ENCODE data around the gene FRMD4A. TPM values are rescaled to one million over a fixed set of nuclear protein-coding genes. Genes with fewer than 3 reads are reported as not detected.
"Not testable (repeated sequence)": the region's sequence is repeated elsewhere in the genome, so short reads cannot be mapped to it uniquely, and the experiment has no call there.

FRMD4A gene
- total RNA-seq, 3 donors from 2014 or later: 0.46 to 1.4 (median 0.76) TPM

DNA sequence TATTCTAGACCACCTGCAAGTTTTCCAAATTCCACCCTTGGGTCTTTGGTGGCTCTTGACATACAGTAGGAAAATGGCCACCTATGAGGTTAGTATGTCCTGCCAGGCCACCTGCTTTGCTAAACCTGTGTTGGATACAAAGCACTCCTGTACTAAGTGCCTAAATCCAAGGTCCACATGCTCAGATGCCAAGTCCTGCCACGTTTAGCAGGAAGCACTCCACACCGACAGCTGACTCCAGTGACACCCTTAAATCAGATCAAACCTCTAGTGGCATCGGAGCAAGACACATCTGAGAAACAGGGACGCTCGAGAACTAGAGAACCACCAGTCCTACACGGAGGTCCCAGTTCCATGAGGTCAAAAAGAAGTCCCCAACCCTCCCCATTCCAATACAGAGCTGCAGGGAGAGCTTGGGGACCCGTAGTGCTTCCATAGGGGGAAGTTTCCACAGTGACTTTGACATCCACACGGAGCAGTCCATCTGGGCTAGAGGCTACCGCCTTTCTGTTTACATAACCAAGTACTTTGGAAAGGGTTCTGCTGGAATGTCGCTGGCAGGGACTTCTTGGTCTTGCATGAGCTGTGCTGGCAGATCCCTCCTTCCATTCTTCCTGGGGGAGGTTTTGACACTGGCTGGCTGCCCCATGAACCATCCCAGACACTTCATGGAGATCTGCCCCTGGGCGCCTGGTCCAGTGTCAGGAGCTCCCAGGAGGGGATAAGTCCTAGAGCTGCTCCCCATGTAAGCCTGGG is 453.4 kb downstream of the FRMD4A start:
- DNase-seq (no peak), ATAC-seq (no peak)
- Mint-ChIP-seq H3K36me3 (ENCODE audit: insufficient read depth) (no peaks in the 10 kb centered on the region), H3K27me3 (ENCODE audit: low read depth) (peaks cover 8% of the 10 kb centered on the region), H3K9me3 (no peaks in the 10 kb centered on the region), H3K4me1 (ENCODE audit: low read depth) (peaks cover 4% of the 10 kb centered on the region), H3K4me3 (no peak overlapping the region)

DNA sequence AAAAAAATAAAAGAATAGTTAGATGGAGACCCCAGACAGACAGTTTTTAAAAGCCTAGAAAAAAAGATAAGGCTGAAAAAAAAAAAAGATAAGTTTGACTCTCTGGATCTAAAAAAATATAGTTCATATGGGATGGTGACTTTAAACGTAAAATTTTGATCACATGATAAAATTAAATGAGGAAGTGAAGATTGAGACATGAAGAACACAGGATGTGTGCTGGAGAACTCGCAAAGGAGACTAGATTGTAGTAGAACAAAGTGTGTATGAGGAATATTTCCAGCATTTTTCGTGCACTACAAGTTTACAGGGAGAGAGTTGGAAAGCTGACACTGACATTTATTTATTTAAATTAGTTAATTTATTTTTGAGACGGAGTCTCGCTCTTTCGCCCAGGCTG is 457.5 kb downstream of the FRMD4A start:
- Mint-ChIP-seq H3K27me3 (ENCODE audit: low read depth) (peaks cover 11% of the 10 kb centered on the region), H3K4me3 (no peak overlapping the region), H3K36me3 (ENCODE audit: insufficient read depth) (no peaks in the 10 kb centered on the region), H3K9me3 (no peaks in the 10 kb centered on the region), H3K4me1 (ENCODE audit: low read depth) (peaks cover 6% of the 10 kb centered on the region)
- DNase-seq (no peak), ATAC-seq (no peak)

- H3K4me3 Mint-ChIP-seq: no peak overlapping the region
- ATAC-seq (no peak), DNase-seq (no peak)
- peaks cover 6% of the 10 kb centered on the region for H3K4me1 Mint-ChIP-seq (ENCODE audit: low read depth)
- no peaks in the 10 kb centered on the region for H3K9me3 Mint-ChIP-seq
- no peaks in the 10 kb centered on the region for H3K36me3 Mint-ChIP-seq (ENCODE audit: insufficient read depth)
- peaks cover 9% of the 10 kb centered on the region for H3K27me3 Mint-ChIP-seq (ENCODE audit: low read depth)
These were observed 458.3 kb downstream of the FRMD4A start for GRCh38 chr10:13872411-13872810.

DNA sequence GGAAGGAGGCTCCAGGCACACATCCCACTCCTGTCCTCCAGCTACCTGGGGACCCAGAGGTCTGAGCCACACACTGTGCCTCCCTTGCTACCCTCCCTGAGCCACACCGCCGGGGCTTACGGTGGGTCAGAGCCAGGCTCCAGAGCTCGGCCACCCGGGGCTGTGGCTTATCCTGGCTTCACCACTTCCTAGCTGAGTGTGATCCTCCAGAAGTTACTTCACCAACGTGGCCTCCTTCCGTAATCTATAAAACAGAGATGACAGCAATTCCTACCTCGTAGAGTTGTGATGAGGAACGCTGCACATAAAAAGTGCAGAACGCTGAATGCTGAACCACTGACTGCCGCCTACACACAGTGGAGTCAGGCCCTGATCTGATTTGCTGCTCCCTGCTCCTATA is 458.9 kb downstream of the FRMD4A start:
- no peaks in the 10 kb centered on the region for H3K9me3 Mint-ChIP-seq
- DNase-seq (no peak), ATAC-seq (no peak)
- peaks cover 5% of the 10 kb centered on the region for H3K27me3 Mint-ChIP-seq (ENCODE audit: low read depth)
- H3K4me3 Mint-ChIP-seq: no peak overlapping the region
- no peaks in the 10 kb centered on the region for H3K36me3 Mint-ChIP-seq (ENCODE audit: insufficient read depth)
- peaks cover 6% of the 10 kb centered on the region for H3K4me1 Mint-ChIP-seq (ENCODE audit: low read depth)

DNA sequence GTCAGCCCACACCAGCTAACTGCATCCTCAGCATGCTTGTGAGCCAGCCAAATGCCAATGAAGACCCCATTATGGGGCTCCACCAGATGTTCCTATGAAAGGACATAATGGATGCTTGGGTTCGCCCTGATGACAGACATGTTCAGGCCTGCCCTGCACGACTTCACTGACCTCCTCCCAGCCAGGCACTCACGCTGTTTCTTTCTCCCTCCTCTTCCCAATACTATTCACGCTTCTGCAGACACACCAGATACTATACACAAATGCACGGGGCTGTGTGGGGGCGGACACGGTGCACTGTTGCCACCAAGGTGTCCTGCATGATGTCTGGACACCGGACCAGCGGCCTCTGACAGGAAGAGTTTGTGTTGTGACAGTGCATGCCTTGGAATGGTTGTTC is 459.7 kb downstream of the FRMD4A start:
- ATAC-seq (no peak), DNase-seq (no peak)
- no peaks in the 10 kb centered on the region for H3K9me3 Mint-ChIP-seq
- H3K36me3 Mint-ChIP-seq (ENCODE audit: insufficient read depth): no peaks in the 10 kb centered on the region
- peaks cover 8% of the 10 kb centered on the region for H3K27me3 Mint-ChIP-seq (ENCODE audit: low read depth)
- H3K4me3 Mint-ChIP-seq: no peak overlapping the region
- peaks cover 6% of the 10 kb centered on the region for H3K4me1 Mint-ChIP-seq (ENCODE audit: low read depth)

GRCh38 chr10:13869295-13869664 is 461.4 kb downstream of the FRMD4A start:
- ATAC-seq (no peak), DNase-seq (no peak)
- Mint-ChIP-seq H3K4me3 (no peak overlapping the region), H3K4me1 (ENCODE audit: low read depth) (peaks cover 6% of the 10 kb centered on the region), H3K36me3 (ENCODE audit: insufficient read depth) (no peaks in the 10 kb centered on the region), H3K9me3 (no peaks in the 10 kb centered on the region), H3K27me3 (ENCODE audit: low read depth) (peaks cover 5% of the 10 kb centered on the region)

DNA sequence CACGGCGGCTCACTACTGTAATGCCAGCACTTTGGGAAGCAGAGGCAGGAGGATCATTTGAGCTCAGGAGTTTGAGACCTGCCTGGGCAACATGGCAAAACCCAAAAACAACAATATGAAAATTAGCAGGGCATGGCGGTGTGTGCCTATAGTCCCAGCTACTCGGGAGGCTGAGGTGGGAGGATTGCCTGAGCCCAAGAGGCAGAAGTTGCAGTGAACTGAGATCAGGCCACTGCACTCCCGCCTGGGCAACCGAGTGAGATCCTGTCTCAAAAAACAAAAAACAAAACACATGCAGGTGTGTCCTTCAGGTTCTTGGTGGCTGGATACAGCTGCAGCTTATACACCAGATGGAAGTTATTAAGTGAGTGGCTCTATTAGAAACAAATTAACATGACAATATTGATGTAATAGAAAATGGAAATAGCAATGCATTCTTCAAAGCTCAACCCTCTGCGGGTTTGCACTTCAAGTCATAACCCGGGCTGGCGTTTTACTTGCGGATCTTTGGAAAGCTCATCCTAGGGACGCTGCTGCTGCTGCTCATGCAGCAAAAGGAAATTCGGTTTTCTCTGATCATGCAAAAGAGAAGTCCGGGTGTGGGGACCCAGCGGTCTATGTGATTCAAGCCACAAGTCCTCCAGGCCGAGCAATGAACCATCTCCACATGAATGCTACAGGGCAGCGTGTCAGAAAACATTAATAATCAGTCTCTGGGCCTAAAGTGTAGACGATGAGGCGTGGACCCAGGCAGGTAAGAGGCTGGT is 462.0 kb downstream of the FRMD4A start:
- Mint-ChIP-seq H3K4me3 (no peak overlapping the region), H3K27me3 (ENCODE audit: low read depth) (peaks cover 5% of the 10 kb centered on the region), H3K4me1 (ENCODE audit: low read depth) (peaks cover 5% of the 10 kb centered on the region)

GRCh38 chr10:13867822-13868221 is 462.9 kb downstream of the FRMD4A start:
- Mint-ChIP-seq H3K36me3 (ENCODE audit: insufficient read depth) (no peaks in the 10 kb centered on the region), H3K4me1 (ENCODE audit: low read depth) (peaks cover 6% of the 10 kb centered on the region), H3K9me3 (no peaks in the 10 kb centered on the region), H3K4me3 (no peak overlapping the region), H3K27me3 (ENCODE audit: low read depth) (peaks cover 5% of the 10 kb centered on the region)
- DNase-seq (no peak), ATAC-seq (no peak)

More for the DNA sequence above, 462.0 kb downstream of the FRMD4A start:
- ATAC-seq (no peak), DNase-seq (no peak)
- H3K36me3 Mint-ChIP-seq (ENCODE audit: insufficient read depth): no peaks in the 10 kb centered on the region
- H3K9me3 Mint-ChIP-seq: no peaks in the 10 kb centered on the region

DNA sequence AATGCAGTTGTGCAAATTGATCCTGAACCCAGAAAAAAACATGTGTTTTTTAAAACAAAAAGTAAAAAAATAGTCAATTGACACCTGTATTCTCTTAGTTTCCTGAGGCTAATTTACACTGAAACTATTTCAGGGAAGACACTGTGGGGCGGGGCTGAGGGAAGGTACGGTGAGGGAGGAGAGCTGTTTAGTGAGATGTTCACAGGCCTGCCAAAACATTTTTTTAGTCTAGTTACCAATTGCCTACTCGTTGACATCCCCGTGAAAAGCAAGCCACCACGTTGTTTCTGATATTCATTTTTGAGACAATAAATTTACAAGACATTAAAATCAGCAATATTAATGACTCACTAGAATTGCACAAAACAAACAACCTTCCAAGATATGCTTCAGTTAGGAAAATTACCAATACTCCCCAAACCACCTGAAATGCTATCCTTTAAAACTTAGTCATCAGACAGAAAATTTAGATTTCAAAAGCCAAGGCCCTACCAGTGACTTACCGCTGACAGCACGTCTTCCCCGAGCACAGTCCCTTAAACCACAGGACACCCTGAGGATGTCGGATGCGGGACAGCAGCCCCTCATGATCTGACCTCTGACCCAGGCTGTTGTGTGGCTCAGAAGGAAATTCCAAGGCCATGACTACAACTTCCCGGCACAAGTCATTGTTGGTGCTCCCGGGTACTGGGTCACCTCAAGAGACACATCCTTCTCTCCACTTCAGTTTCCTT is 464.8 kb downstream of the FRMD4A start:
- no peaks in the 10 kb centered on the region for H3K36me3 Mint-ChIP-seq (ENCODE audit: insufficient read depth)
- H3K4me3 Mint-ChIP-seq: no peak overlapping the region
- no peaks in the 10 kb centered on the region for H3K9me3 Mint-ChIP-seq
- ATAC-seq: no peak
- DNase-seq: no peak
- peaks cover 16% of the 10 kb centered on the region for H3K4me1 Mint-ChIP-seq (ENCODE audit: low read depth)
- H3K27me3 Mint-ChIP-seq (ENCODE audit: low read depth): peaks cover 2% of the 10 kb centered on the region

GRCh38 chr10:13865220-13865619 is 465.5 kb downstream of the FRMD4A start:
- H3K4me3 Mint-ChIP-seq; H3K9me3 Mint-ChIP-seq; DNase-seq; ATAC-seq; H3K27me3 Mint-ChIP-seq (ENCODE audit: low read depth); H3K36me3 Mint-ChIP-seq (ENCODE audit: insufficient read depth): not testable (repeated sequence)
- peaks cover 16% of the 10 kb centered on the region for H3K4me1 Mint-ChIP-seq (ENCODE audit: low read depth)

GRCh38 chr10:13862546-13863233 is 468.0 kb downstream of the FRMD4A start:
- Mint-ChIP-seq H3K36me3 (ENCODE audit: insufficient read depth) (no peaks in the 10 kb centered on the region), H3K4me1 (ENCODE audit: low read depth) (peaks cover 14% of the 10 kb centered on the region), H3K4me3 (no peak overlapping the region), H3K9me3 (no peaks in the 10 kb centered on the region), H3K27me3 (ENCODE audit: low read depth) (peaks cover 2% of the 10 kb centered on the region)
- ATAC-seq (no peak), DNase-seq (no peak)

DNA sequence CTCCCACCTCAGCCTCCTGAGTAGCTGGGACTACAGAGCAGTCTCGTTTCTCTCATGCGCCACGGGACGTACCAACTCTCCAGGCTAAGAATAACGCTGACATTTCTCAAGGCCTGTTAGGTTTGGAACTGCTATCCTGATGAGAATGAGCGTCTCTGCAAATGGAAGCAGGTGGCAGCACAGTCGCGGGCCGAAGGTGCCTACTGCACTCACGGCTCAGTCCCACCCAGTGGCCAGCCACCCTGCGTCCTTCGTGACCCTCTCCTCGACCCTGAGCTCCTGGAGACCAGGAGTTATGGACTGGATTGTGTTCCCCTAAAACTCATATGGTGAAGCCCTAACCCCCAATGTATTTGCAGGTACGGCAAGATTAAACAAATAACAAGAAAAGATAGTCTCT is 469.8 kb downstream of the FRMD4A start:
- ATAC-seq: no peak
- H3K36me3 Mint-ChIP-seq (ENCODE audit: insufficient read depth): no peaks in the 10 kb centered on the region
- no peak overlapping the region for H3K4me3 Mint-ChIP-seq
- DNase-seq: no peak
- H3K4me1 Mint-ChIP-seq (ENCODE audit: low read depth): peaks cover 14% of the 10 kb centered on the region
- no peaks in the 10 kb centered on the region for H3K27me3 Mint-ChIP-seq (ENCODE audit: low read depth)
- H3K9me3 Mint-ChIP-seq: no peaks in the 10 kb centered on the region

DNA sequence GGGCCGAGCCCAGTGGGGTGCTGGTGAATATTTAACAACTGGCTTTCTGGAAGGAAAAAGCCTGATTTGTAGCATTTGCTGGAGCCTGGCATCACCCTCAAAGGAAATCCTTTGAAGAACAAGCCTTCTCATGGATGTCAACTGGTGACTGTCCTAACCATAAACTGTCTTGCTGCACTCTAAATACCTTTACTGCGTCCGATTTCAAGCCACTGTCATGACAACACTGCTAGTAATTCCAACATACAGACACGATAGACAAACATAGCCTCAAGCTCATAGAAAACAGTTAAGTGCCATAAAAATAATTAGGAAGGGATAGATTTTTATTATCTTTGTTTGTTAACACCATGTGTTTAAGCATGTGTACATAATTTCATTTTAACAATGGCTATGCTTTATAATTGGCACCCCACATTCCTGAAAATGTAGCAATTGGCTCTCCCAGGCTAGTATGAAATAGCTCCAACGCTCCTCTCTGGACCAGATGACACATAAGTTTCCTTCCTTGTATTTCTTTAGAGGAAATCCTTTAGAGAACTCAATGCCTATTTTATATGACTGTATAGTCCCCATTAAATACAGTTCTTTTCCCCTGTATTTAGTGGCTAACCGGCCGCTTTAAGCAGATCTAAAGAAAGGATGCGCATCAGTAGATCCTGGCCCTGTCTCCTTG is 470.6 kb downstream of the FRMD4A start:
- no peak overlapping the region for H3K4me3 Mint-ChIP-seq
- H3K27me3 Mint-ChIP-seq (ENCODE audit: low read depth): no peaks in the 10 kb centered on the region
- H3K36me3 Mint-ChIP-seq (ENCODE audit: insufficient read depth): no peaks in the 10 kb centered on the region
- peaks cover 14% of the 10 kb centered on the region for H3K4me1 Mint-ChIP-seq (ENCODE audit: low read depth)
- no peak for ATAC-seq
- DNase-seq: no peak
- H3K9me3 Mint-ChIP-seq: no peaks in the 10 kb centered on the region

DNA sequence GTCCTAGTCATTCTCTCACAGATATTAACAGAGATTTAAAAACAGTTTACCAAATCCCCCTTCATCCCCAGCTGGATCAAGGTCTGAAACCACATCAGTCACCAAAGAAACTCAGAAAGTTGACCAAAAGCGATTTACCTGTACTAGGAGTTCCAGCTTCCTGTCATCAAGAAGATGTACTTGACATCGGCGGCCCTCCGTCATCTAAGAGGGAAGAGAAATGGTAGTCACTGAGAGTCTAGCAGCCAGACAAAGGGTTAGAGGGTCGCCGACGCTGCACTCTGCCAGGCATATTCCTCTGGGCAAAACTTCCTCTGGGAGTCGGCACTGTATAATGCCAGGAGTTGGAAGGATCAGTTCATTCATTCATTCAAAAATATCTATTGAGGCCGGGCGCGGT is 472.0 kb downstream of the FRMD4A start:
- DNase-seq: no peak
- H3K9me3 Mint-ChIP-seq: no peaks in the 10 kb centered on the region
- H3K4me3 Mint-ChIP-seq: no peak overlapping the region
- no peaks in the 10 kb centered on the region for H3K27me3 Mint-ChIP-seq (ENCODE audit: low read depth)
- H3K4me1 Mint-ChIP-seq (ENCODE audit: low read depth): peaks cover 14% of the 10 kb centered on the region
- ATAC-seq: no peak
- no peaks in the 10 kb centered on the region for H3K36me3 Mint-ChIP-seq (ENCODE audit: insufficient read depth)
